Breast epithelium (tissue), 4 donors: ENCODE measurements around the gene DCAKD. TPM values are rescaled to one million over a fixed set of nuclear protein-coding genes. Genes with fewer than 3 reads are reported as not detected.
A peak's percentile ranks its signal among the peaks of the same experiment; 100 is the strongest.

Experiments
- DNase-seq, 2 donors: peaks; one replicate each; pipeline ENCODE4 v3.0.0-alpha.2; 2019; ENCODE audit warnings: low spot score in 2 of 2
- H3K27ac ChIP-seq, 2 donors: fragments of 200-600 bp; sonication (generic) in 1 of 2; one replicate each; pipeline ENCODE4 v1.5.1; 2016 to 2019; ENCODE audit warnings: mild to moderate bottlenecking in 1 of 2
- H3K27me3 ChIP-seq, 2 donors: fragments of 200-600 bp; sonication (generic) in 1 of 2; one replicate each; pipeline versions ENCODE4 v1.5.1 to v1.6.0; 2017 to 2019; ENCODE audit warnings: control low read depth in 1 of 2, mild to moderate bottlenecking in 1 of 2
- H3K36me3 ChIP-seq: fragments of 200-600 bp; one replicate; pipeline ENCODE4 v1.5.1; 2019
- H3K4me1 ChIP-seq, 2 donors: fragments of 200-600 bp; sonication (generic); one replicate each; pipeline ENCODE4 v1.5.1; 2016 to 2019; ENCODE audit warnings: control low read depth in 1 of 2
- H3K4me3 ChIP-seq, 3 donors: fragments of 200-600 bp; sonication (generic); 1 replicate in 2 of 3; 2 replicates in 1 of 3; pipeline ENCODE4 v1.5.1; 2016 to 2019; ENCODE audit warnings: mild to moderate bottlenecking in 3 of 3, moderate library complexity in 2 of 3
- H3K9me3 ChIP-seq, 2 donors: fragments of 200-600 bp; sonication (generic) in 1 of 2; one replicate each; pipeline ENCODE4 v1.5.1; 2016 to 2019; ENCODE audit warnings: control low read depth in 1 of 2
- CTCF ChIP-seq, 3 donors: fragments of 450-650 bp; IDR thresholded peaks; one replicate each; pipeline ENCODE4 v1.5.1; 2016 to 2017; ENCODE audit warnings: antibody characterized with exemption in 3 of 3, mild to moderate bottlenecking in 3 of 3, moderate library complexity in 3 of 3
- POLR2A ChIP-seq: fragments of 450-650 bp; IDR thresholded peaks from one replicate; pipeline ENCODE4 v1.6.1; 2016; ENCODE audit warnings: antibody characterized with exemption, mild to moderate bottlenecking, moderate library complexity
- POLR2AphosphoS5 ChIP-seq, 3 donors: sonication (generic); formaldehyde crosslinking; IDR thresholded peaks; one replicate each; pipeline ENCODE4 v1.6.1; 2017; ENCODE audit warnings: antibody characterized with exemption in 3 of 3
- intact Hi-C: fragments of 100-400 bp; cut with DNase I; formaldehyde crosslinking; loops from one replicate; pipeline ENCODE4 v1.15.1; 2023; ENCODE audit warnings: low total_unique reads
- total RNA-seq, 3 donors: library from RNA; depleted of rRNA; stranded (reverse); fragments of >200 nt; gene quantifications; one replicate each; pipeline ENCODE4 v1.1.0, GENCODE V29; 2016

DCAKD gene
- total RNA-seq, 3 donors from 2014 or later, result 44.0 to 76.8 (median 48.2) TPM

GRCh38 chr17:45087978-45088377 is 36.5 kb upstream of the DCAKD start:
- no peak for DNase-seq
- Histone ChIP-seq H3K4me1 (peaks cover 7 to 9% of the 10 kb centered on the region in 2 donors), H3K27ac (peak overlapping the region; percentile 54 to 59), H3K4me3 (no peak overlapping the region), H3K9me3 (no peaks in the 10 kb centered on the region), H3K27me3 (no peaks in the 10 kb centered on the region), H3K36me3 (peaks cover 4% of the 10 kb centered on the region)
- intact Hi-C loops, result no loop called here
- TF ChIP-seq POLR2AphosphoS5 (IDR thresholded peaks at IDR 0.05) (no peak), CTCF (IDR thresholded peaks at IDR 0.05) (no peak), POLR2A (no peak)

GRCh38 chr17:45087504-45087975 is 36.1 kb upstream of the DCAKD start:
- TF ChIP-seq POLR2AphosphoS5 (IDR thresholded peaks at IDR 0.05) (no peak), POLR2A (no peak), CTCF (IDR thresholded peaks at IDR 0.05) (no peak)
- peaks cover 4% of the 10 kb centered on the region for H3K36me3 ChIP-seq
- H3K27me3 ChIP-seq, result no peaks in the 10 kb centered on the region
- intact Hi-C loops, result no loop called here
- DNase-seq, result no peak
- peak overlapping the region; percentile 54 to 59 for H3K27ac ChIP-seq
- H3K4me1 ChIP-seq, result peaks cover 6 to 7% of the 10 kb centered on the region in 2 donors
- H3K9me3 ChIP-seq, result no peaks in the 10 kb centered on the region
- H3K4me3 ChIP-seq, result no peak overlapping the region

- no peaks in the 10 kb centered on the region for H3K9me3 ChIP-seq
- peak overlapping the region; percentile 41 to 54 for H3K27ac ChIP-seq
- intact Hi-C loops, result no loop called here
- TF ChIP-seq POLR2AphosphoS5 (IDR thresholded peaks at IDR 0.05) (no peak), POLR2A (no peak), CTCF (IDR thresholded peaks at IDR 0.05) (no peak)
- DNase-seq, result no peak
- no peak overlapping the region for H3K4me3 ChIP-seq
- H3K27me3 ChIP-seq, result no peaks in the 10 kb centered on the region
- H3K36me3 ChIP-seq, result peaks cover 4% of the 10 kb centered on the region
- peaks cover 1 to 2% of the 10 kb centered on the region in 2 donors for H3K4me1 ChIP-seq
Measured at GRCh38 chr17:45086865-45087503, 35.6 kb upstream of the DCAKD start.

GRCh38 chr17:45086391-45086790 is 35.0 kb upstream of the DCAKD start:
- no peak for DNase-seq
- TF ChIP-seq CTCF (IDR thresholded peaks at IDR 0.05) (no peak), POLR2A (no peak), POLR2AphosphoS5 (IDR thresholded peaks at IDR 0.05) (no peak)
- H3K27ac ChIP-seq, result peak overlapping the region; percentile 41 to 54
- H3K4me1 ChIP-seq, result peaks cover 0 to 5% of the 10 kb centered on the region in 2 donors
- H3K27me3 ChIP-seq, result no peaks in the 10 kb centered on the region
- intact Hi-C loops, result no loop called here
- peaks cover 4% of the 10 kb centered on the region for H3K36me3 ChIP-seq
- no peaks in the 10 kb centered on the region for H3K9me3 ChIP-seq
- H3K4me3 ChIP-seq, result no peak overlapping the region

- no peak for DNase-seq
- intact Hi-C loops, result no loop called here
- Histone ChIP-seq H3K27me3 (no peaks in the 10 kb centered on the region), H3K4me1 (peaks cover 0 to 14% of the 10 kb centered on the region in 2 donors), H3K4me3 (no peak overlapping the region), H3K27ac (peak overlapping the region; percentile 78 to 82), H3K36me3 (no peaks in the 10 kb centered on the region), H3K9me3 (no peaks in the 10 kb centered on the region)
- TF ChIP-seq CTCF (IDR thresholded peaks at IDR 0.05) (no peak), POLR2A (no peak), POLR2AphosphoS5 (IDR thresholded peaks at IDR 0.05) (no peak)
Measured at GRCh38 chr17:45081047-45081703, 29.7 kb upstream of the DCAKD start.
